HUES48 (cell line): ENCODE results near the gene SLC16A13.
"Not testable (repeated sequence)": the region's sequence is repeated elsewhere in the genome, so short reads cannot be mapped to it uniquely, and the experiment has no call there.

Source experiments
- H3K27ac ChIP-seq: one replicate; pipeline ENCODE4 v1.7.0; 2013; ENCODE audit warnings: low read depth, low read length, inconsistent platforms
- H3K27me3 ChIP-seq: 2 replicates; pipeline ENCODE4 v1.6.1; 2013; ENCODE audit warnings: mild to moderate bottlenecking, low read length; ENCODE audit not compliant: control insufficient read depth, insufficient read depth
- H3K36me3 ChIP-seq: 2 replicates; pipeline ENCODE4 v1.6.1; 2013; ENCODE audit warnings: low read length; ENCODE audit not compliant: control insufficient read depth, insufficient read depth
- H3K4me1 ChIP-seq: 2 replicates; pipeline ENCODE4 v1.6.1; 2013; ENCODE audit warnings: mild to moderate bottlenecking, low read length; ENCODE audit not compliant: control insufficient read depth, insufficient read depth
- H3K4me3 ChIP-seq: 2 replicates; pipeline ENCODE4 v1.5.1; 2013; ENCODE audit warnings: mild to moderate bottlenecking, low read depth, low read length
- H3K9ac ChIP-seq: 2 replicates; pipeline ENCODE4 v1.6.1; 2013; ENCODE audit warnings: mild to moderate bottlenecking, low read depth, low read length, moderate library complexity
- H3K9me3 ChIP-seq: 2 replicates; pipeline ENCODE4 v1.6.1; 2013; ENCODE audit warnings: low read length; ENCODE audit not compliant: control insufficient read depth, insufficient read depth

The SLC16A13 gene

DNA sequence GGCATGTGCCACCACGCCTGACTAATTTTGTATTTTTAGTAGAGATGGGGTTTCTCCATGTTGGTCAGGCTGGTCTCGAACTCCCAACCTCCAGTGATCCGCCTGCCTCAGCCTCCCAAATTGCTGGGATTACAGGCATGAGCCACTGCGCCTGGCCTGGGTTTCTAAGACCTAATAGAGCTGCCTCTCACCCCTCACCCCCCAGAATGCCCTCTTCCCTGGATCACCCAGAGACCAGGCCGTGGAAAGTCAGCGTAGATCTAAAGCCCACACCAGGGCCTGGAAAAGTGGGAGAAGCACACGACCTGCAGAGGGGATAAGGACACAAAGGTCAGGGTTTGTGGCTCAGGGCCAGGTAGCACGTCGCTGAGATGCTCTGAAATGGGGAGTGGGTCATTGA lies 14.8 kb downstream of the SLC16A13 start:
- not testable (repeated sequence) for H3K36me3 ChIP-seq, H3K9ac ChIP-seq, H3K27me3 ChIP-seq, H3K27ac ChIP-seq, H3K9me3 ChIP-seq, H3K4me3 ChIP-seq
- peaks cover 12% of the 10 kb centered on the region for H3K4me1 ChIP-seq

DNA sequence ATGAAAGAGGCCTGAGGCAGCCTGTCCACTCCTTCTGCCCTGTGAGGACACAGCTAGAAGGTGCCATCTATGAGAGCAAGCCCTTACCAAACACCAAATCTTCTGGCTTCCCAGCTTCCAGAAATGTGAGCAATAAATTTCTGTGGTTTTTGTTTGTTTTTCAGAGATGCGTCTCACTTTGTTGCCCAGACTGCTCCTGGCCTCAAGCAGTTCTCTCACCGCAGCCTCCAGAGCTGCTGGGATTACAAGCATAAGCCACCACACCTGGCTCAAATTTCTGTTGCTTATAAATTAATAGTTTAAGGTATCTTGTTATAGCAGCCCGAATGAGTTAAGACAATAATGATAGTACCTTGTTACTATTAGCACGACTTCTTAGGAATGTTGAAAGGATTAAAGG lies 20.6 kb downstream of the SLC16A13 start:
- Histone ChIP-seq H3K9ac (no peak overlapping the region), H3K36me3 (no peaks in the 10 kb centered on the region), H3K4me1 (no peaks in the 10 kb centered on the region), H3K4me3 (no peak overlapping the region), H3K9me3 (no peaks in the 10 kb centered on the region), H3K27ac (no peak overlapping the region), H3K27me3 (no peaks in the 10 kb centered on the region)

DNA sequence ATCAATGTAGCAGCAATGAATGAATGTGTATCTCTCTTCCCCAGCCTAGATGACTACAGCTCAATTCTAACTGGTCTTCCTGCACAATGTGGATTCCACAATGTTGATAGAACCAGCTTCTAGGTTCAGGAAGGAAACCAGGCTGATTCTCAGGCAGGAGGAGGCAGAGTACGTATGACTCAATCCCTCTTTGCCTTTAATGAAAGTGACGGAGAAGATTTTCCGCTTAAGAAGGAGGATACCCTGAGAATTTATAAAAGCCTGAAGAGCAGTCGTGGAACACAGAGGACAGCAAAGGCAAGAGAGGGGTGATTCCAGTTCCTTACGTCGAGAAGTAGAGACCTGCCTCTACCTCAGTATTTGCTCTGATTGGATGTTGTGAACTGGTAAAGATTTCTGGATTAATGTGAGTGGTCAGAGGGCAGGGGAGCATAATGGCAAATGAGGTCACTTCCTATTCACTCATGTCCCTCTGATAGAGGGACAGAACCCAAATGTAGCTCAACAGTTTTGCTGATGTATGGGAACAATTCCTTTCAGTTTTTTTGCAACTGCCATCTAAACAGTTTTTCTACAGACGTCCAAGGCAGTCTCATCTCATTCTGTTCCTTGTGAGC lies 23.1 kb downstream of the SLC16A13 start:
- no peaks in the 10 kb centered on the region for H3K4me1 ChIP-seq
- no peak overlapping the region for H3K9ac ChIP-seq
- no peak overlapping the region for H3K27ac ChIP-seq
- H3K4me3 ChIP-seq: no peak overlapping the region
- no peaks in the 10 kb centered on the region; the same call in 1 of the 2 replicates for H3K27me3 ChIP-seq
- H3K9me3 ChIP-seq: no peaks in the 10 kb centered on the region
- no peaks in the 10 kb centered on the region for H3K36me3 ChIP-seq

DNA sequence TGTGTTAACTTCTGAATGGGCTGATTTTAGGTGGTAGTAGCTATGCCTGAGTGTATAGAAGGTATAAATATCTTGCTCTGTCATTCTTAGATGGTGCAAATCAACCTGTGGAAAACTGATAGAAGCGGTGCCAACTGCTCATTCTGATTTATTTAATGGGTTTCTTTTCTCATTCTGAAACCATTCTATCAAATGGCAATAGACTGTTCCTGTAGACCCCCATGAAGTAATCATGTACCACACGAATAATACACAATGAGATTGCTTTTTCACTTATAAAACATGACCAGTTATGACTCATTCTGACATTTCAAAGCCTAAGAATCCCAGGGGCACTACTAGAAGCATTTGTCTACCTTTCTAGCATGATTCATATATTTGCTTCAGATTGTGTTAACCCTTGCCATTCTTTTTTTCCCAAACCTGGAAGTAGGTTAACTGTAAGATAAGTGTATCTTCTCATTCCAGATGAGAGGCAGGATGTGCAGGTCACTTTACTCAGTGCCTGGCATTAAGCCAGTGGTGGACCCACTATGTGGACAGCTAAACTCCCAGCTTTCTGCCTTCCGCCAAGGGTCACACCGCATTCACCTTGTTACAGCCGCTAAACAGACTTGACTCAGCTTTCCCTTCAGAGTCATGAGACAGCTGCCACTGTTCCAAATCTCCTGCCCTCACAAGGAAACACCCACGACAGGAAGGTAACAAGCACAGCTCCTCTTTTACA lies 24.5 kb downstream of the SLC16A13 start:
- no peak overlapping the region for H3K9ac ChIP-seq
- H3K27me3 ChIP-seq: no peaks in the 10 kb centered on the region; the same call in 1 of the 2 replicates
- no peaks in the 10 kb centered on the region for H3K4me1 ChIP-seq
- H3K27ac ChIP-seq: no peak overlapping the region
- no peaks in the 10 kb centered on the region for H3K9me3 ChIP-seq
- no peak overlapping the region for H3K4me3 ChIP-seq
- no peaks in the 10 kb centered on the region for H3K36me3 ChIP-seq

DNA sequence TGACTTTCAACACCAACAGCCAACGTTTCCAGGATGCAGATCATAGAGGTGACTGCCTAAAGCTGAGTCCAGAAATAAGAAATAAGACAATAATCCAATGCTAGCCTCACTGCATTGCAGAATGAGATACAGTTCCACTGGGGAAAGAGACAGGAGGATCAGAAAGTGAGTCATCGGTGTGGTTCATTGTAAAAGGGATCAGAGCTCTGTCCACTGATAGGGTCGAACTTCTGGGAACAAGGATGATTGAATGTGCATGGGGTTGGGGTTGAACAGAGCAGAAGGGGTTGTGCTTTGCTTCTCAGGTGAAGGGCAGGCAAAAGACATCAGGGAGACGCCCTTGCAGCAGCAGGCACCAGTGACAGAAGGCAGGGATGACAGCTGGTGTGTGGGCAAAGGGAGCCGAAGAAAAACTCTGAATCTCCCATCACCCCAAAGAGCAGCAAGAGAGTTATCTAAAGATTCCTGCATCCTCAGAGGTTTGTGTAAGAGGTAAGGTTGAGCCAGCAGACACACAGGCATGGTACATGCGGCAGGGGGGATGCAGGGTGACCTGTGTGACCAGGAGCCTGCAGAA lies 27.8 kb downstream of the SLC16A13 start:
- H3K27ac ChIP-seq: no peak overlapping the region
- no peaks in the 10 kb centered on the region; the same call in 1 of the 2 replicates for H3K27me3 ChIP-seq
- H3K36me3 ChIP-seq: no peaks in the 10 kb centered on the region
- H3K9ac ChIP-seq: no peak overlapping the region
- no peak overlapping the region for H3K4me3 ChIP-seq
- no peaks in the 10 kb centered on the region for H3K4me1 ChIP-seq
- peaks cover 15% of the 10 kb centered on the region for H3K9me3 ChIP-seq

DNA sequence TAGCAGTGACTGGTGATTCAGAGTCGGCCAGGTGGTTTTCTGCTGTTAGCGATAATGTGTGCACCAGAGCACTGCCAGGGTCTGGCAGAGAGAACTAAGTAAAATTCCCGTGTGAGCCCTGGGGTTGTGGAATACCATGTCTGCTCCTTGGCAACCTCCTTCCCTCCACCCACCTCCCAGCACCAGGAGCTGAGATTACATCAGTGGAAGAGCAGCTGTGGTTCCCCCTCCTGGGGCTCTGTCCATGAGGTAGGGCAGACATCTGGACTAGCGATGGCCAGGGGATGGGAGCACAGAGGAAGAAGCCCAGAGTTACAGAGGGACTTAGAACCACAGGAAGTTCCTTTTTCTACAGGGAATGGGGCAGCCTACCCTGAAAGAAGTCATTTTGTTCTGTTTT lies 28.4 kb downstream of the SLC16A13 start:
- Histone ChIP-seq H3K27ac (no peak overlapping the region), H3K9ac (no peak overlapping the region), H3K4me1 (no peaks in the 10 kb centered on the region), H3K27me3 (no peaks in the 10 kb centered on the region; the same call in 1 of the 2 replicates), H3K9me3 (peaks cover 15% of the 10 kb centered on the region), H3K36me3 (no peaks in the 10 kb centered on the region), H3K4me3 (no peak overlapping the region)

DNA sequence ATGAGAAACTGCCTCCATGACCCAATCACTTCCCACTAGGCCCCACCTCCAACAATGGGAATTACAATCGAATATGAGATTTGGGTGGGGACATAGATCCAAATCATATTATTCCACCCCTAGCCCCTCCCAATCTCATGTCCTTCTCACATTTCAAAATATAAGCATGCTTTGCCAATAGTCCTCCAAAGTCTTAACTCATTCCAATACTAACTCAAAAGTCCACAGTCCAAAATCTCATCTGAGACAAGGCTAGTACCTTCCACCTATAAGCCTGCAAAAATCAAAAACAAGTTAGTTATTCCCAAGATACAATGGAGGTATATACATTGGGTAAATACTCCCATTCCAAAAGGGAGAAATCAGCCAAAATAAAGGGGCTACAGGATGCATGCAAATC lies 31.4 kb downstream of the SLC16A13 start:
- Histone ChIP-seq H3K4me1 (no peaks in the 10 kb centered on the region), H3K27ac (no peak overlapping the region), H3K4me3 (no peak overlapping the region), H3K36me3 (no peaks in the 10 kb centered on the region), H3K27me3 (no peaks in the 10 kb centered on the region; the same call in 1 of the 2 replicates), H3K9me3 (peaks cover 15% of the 10 kb centered on the region), H3K9ac (no peak overlapping the region)

DNA sequence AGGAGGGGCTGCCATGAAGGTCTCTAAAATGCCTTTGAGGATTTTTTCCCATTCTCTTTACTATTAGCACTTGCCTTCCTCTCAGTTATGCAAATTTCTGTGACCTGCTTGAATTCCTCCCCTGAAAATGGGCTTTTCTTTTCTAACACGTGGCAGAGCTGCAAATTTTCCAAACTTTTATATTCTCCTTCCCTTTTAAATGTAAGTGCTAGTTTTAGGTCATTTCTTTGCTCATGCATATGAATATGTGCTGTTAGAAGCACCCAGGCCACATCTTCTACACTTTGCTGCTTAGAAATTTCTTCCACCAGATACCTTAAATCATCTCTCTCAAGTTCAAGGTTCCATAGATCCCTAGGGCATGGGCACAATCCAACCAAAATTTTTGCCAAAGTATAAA lies 32.5 kb downstream of the SLC16A13 start:
- no peaks in the 10 kb centered on the region for H3K36me3 ChIP-seq
- no peak overlapping the region for H3K4me3 ChIP-seq
- H3K27ac ChIP-seq: no peak overlapping the region
- H3K27me3 ChIP-seq: no peaks in the 10 kb centered on the region; the same call in 1 of the 2 replicates
- peaks cover 15% of the 10 kb centered on the region for H3K9me3 ChIP-seq
- no peak overlapping the region for H3K9ac ChIP-seq
- no peaks in the 10 kb centered on the region for H3K4me1 ChIP-seq

DNA sequence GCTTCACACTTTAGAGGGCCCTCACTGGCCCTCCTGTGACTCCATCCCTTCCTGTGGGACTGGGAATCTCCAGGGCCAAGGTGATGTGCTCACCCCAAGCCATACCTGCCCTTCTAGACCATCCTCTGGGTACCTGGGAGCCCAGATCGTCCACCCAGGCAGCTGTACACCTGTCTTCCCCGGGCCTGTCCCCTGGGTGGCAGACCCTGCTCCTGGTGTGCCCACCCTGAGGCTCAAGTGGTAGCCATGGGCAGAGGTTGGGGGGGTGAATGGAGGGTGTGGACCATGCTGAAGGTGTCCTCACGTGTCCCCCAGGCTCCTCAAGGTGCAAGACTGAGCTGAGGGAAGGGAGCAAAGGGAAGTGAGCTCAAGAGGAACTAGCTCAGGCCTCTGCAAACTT lies 34.9 kb downstream of the SLC16A13 start:
- Histone ChIP-seq H3K4me3 (no peak overlapping the region), H3K27me3 (no peaks in the 10 kb centered on the region), H3K4me1 (no peaks in the 10 kb centered on the region)

DNA sequence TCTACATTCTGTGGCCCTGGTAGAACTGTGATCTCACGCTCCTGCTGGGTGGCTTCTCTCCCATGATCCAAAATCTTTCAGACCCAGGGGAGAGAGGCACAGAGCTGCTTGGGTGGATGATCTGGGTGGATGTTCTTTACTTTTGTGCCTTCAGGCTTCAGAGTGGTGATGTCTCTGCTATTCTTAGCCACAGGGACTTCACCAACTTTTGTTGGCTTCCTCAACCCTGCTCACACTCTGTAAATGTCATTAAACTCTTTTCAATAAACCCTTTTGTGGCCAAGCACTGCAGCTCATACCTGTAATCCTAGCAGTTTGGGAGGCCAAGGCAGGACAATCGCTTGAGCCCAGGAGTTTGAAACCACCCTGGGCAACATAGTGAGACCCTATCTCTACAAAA lies 36.6 kb downstream of the SLC16A13 start:
- H3K27ac ChIP-seq: no peak overlapping the region
- no peaks in the 10 kb centered on the region for H3K4me1 ChIP-seq
- no peaks in the 10 kb centered on the region for H3K27me3 ChIP-seq
- peaks cover 12% of the 10 kb centered on the region for H3K9me3 ChIP-seq
- H3K36me3 ChIP-seq: no peaks in the 10 kb centered on the region
- no peak overlapping the region for H3K4me3 ChIP-seq
- H3K9ac ChIP-seq: no peak overlapping the region

More for the DNA sequence above, 34.9 kb downstream of the SLC16A13 start:
- H3K9ac ChIP-seq: no peak overlapping the region
- no peaks in the 10 kb centered on the region for H3K36me3 ChIP-seq
- H3K27ac ChIP-seq: no peak overlapping the region
- peaks cover 15% of the 10 kb centered on the region for H3K9me3 ChIP-seq

DNA sequence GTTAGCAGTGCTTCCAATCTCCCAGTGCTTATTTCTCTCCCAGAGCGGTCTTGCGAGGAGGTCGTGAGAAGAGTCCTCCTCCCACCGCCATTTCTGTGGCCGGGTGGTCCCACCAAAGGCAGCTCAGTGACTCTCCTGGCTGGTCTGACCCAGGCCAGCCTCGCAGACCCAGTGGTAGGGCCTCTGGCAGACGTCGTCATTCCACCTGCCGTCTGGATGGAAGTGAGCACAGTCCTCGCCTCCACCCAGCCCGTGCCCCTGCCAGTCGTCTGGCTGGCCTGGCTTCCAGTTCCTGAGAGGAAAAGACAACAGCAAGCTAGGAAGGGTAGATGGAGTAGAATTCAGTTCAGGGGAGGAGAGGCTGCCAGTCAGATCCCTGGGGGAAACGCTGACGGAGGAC lies 39.1 kb downstream of the SLC16A13 start:
- H3K27ac ChIP-seq: no peak overlapping the region
- no peaks in the 10 kb centered on the region for H3K4me1 ChIP-seq
- no peaks in the 10 kb centered on the region for H3K27me3 ChIP-seq
- H3K4me3 ChIP-seq: no peak overlapping the region
- no peaks in the 10 kb centered on the region for H3K36me3 ChIP-seq
- H3K9me3 ChIP-seq: no peaks in the 10 kb centered on the region
- H3K9ac ChIP-seq: no peak overlapping the region
